NCI-H1417 (cell line): ENCODE data around the gene ARIH2.
A peak's percentile ranks its signal among the peaks of the same experiment; 100 is the strongest.

ENCODE experiments used
- DNase-seq, 3 experiments: peaks; one replicate each; lab custom pipeline; 2025; lab: John Stamatoyannopoulos, UW

The ARIH2 gene

GRCh38 chr3:48974076-48974864 lies 55.6 kb downstream of the ARIH2 start:
- peak in 1 of 3 experiments; percentile 4 for DNase-seq

DNA sequence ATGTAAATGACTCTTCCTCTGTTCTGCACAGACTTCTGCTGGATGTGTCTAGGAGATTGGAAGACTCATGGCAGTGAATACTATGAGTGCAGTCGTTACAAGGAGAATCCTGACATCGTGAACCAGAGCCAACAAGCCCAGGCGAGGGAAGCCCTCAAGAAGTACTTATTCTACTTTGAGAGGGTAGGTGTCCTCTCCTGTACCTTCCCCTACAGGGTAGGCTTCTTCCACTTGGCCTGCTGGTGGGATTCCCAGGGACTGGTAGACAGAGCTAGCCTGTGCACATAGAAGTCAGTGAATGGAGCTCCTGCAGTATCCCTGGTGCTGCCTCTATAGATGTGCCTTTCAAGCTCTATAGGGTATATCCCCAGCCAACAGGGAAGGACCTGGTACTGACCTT lies 60.8 kb downstream of the ARIH2 start:
- DNase-seq, result no peak

- DNase-seq, result no peak
These were observed 61.7 kb downstream of the ARIH2 start for GRCh38 chr3:48980295-48980694.

DNA sequence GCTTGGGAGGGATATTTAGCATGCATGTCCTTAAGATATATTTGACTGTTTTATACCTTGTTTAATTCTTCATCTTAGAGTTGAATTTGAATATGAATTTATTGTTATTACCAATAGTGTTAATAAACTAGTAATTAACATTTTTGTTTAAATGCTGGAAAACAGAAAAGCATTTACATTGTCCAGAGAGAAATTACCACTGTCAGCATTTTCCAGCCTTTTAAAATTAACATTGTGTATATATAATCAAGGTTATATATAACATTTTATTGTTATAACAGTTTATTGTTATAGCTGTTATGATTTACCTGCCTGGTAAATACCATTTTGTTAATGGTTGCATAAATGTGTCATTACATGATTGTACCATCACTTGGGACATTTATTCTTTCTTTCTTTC lies 63.4 kb downstream of the ARIH2 start:
- DNase-seq, result no peak

- DNase-seq, result no peak
These were observed 64.0 kb downstream of the ARIH2 start for GRCh38 chr3:48982686-48983085.

GRCh38 chr3:48983096-48983495 lies 64.5 kb downstream of the ARIH2 start:
- no peak for DNase-seq

DNA sequence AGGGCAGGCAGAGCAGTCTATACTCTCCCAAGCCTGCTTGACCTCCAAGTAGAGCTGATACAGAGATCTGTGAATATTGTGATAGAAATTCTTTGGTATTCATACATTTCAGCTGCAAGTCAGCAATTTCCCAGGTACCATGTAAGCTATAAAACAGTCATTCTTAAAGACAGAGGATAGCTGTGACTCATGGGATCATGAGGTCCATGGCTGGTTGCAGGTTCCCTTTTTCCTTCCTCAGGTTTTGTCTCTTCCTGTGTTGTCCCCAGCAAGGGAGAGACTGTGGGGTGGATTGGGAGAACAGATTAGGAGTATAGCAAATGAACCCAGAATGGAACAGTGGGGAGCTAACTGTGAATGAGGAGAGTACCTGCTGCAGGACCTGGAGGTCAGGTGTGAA lies 66.0 kb downstream of the ARIH2 start:
- DNase-seq, result no peak

DNA sequence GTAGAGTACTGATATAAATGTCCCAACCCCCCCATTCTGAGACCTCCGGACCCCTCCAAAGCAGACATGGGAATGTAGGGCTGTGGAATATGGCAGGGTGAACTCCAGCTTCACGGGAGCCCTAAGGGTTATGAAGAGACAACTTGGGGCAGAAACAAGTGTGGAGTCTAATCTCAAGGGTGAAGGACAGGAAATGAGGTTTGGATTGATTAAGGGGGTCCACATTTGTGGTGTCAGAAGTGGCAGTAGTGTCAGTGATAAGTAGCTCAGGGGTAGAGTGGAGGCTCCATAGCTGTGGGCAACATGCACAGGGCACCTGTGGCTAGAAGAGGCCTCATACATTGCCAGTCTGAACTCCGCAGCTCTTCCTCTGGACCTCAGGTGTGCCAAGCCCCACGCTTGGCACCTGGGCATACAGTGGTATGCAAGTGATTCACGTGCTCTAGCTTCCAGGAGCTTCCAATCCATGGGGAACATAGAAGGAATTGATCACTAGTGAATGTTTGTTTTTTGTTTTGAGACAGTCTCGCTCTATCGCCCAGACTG lies 67.3 kb downstream of the ARIH2 start:
- no peak for DNase-seq

DNA sequence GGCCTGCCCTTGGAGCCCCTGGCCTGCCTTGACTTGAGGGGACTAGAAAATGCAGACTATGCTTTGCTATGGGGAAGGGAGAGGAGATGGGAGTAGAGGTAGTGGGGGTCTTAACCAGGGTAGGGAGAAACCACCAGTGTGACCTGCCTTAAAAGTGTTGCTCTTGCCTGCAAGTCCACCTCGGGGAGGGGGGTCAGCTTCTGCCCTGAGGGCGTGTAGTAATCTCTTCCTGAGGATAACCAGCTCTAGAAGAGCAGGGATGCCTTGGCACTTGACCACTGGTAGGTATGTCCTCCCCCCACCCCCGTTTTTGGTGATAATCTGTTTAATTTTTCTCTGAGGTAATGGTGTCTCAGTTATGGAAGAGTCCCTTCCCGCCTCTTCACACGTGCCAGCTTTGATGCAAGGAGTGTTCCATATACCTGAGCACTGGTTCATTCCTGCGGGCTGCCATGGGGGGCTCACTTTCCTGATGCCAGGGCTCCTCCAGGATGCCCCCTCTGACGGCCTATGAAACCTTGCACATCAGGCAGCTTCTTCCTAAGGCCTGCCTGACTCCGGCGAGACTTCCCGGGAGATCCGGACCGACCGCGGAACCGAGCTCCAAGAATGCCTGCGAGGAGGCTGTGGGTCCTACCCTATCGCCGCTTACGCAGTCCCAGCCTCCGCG lies 70.6 kb downstream of the ARIH2 start:
- peak in 1 of 3 experiments; percentile 33 for DNase-seq

GRCh38 chr3:48989796-48990635 lies 71.4 kb downstream of the ARIH2 start, which contains the start of gene P4HTM:
Gene P4HTM, plus strand, starts transcription at chr3:48990241. Its CDS starts 16 bp downstream, at chr3:48990257.
- DNase-seq, result peak; percentile 69 to 88 (median 81)

DNA sequence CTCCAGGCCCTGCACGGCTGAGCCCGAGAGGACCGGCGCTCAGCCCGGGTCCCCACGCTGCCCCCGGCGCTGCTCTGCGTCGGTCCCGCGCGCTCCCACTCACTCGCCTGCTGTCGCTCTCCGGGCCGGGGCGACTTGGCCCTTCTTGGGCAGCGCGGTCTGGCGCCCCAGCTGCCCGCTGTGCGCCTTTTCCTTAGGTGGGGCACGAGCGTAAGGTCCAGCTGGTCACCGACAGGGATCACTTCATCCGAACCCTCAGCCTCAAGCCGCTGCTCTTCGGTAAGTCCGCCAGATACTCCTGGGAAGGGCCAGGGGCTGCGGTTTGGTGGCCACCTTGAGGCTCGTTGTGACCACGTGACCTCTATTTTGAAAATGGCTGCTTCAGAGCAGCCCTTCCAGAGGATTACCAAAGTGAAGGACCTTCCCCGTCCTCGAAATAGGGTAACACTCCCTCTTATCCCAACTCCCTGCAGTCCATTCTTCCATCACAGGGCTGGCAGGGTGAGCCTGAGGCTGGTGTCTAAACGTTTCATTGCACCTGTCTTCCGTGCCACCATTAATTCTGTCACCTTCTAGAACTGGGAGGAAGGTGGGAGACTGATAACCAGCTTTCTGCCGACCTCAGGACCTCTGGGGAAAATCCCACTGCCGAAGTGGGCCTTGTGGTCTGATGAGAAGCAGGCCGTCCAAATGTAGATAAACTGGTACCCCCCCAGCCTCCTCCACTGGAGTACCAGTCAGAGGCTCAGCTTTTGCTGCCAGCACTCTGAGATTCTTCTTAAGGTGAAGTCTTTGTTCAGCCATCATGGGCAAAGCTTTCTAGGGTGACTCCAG lies 72.2 kb downstream of the ARIH2 start:
- peak; percentile 37 to 73 (median 65) for DNase-seq

DNA sequence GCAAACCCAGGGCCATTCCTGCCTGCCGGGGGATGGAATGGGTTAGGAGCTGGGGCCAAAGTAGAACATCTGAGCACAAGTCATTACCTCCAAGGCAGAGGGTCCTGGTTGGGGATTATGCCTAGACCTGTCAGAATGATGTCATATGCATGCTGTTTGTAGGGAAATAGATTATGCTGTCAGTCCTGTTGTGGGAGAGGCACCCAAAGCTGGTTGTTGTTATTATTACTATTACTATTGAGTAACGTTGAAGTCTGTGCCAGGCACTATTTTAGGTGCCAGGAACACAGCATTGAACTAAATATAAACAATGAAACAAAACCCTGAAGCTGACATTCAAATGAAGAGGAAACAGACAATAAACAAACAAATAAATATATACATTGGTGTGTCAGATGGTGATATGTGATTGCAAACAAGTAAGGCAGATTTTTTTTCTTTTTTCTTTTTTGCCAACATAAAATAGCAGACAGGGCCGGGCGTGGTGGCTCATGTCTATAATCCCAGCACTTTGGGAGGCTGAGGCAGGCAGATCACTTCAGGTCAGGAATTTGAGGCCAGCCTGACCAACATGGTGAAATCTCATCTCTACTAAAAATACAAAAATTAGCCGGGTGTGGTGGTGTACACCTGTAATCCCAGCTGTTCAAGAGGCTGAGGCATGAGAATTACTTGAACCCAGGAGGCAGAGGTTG lies 73.4 kb downstream of the ARIH2 start:
- DNase-seq, result no peak

GRCh38 chr3:48993834-48994233 lies 75.2 kb downstream of the ARIH2 start:
- no peak for DNase-seq

DNA sequence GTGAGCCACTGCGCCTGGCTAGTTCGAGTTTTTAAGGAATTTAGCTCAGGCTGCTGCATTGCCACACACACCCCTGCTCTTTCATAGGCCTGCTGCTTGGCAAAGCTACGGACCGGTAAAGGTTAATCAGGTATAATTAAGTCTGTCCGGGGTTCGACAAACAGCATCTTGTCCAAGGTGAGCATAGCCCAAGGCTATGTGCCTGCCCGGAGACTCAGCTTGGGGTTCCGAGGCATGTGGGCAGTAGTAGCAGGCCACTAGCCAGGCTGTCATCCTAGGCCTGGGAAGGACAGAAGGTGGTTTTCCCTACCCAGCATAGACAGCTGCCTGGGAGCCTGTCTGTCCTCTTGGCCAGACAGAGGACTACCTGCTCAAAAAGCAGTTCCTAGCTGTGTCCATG lies 78.0 kb downstream of the ARIH2 start:
- DNase-seq, result no peak

GRCh38 chr3:48997102-48997635 lies 78.5 kb downstream of the ARIH2 start:
- no peak for DNase-seq

- peak; percentile 85 to 92 (median 86) for DNase-seq
These were observed 79.3 kb downstream of the ARIH2 start for GRCh38 chr3:48997714-48998637.

GRCh38 chr3:48999085-48999858 lies 80.6 kb downstream of the ARIH2 start:
- DNase-seq, result peak; percentile 7 to 86 (median 62)

DNA sequence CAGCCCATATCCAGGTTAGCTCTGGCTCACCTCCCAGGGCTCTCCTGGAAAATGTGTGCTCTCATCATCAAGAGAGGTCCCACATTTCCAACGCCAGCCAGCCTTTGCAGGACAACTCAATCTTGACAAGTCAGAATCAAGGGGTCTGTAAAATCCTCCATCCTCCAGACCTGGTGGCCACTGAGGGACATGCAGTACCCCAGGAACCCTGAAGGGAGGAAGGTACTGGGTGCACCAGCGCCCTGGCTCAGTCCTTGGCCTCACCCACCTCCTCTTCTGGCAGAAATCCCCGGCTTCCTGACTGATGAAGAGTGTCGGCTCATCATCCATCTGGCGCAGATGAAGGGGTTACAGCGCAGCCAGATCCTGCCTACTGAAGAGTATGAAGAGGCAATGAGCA lies 82.5 kb downstream of the ARIH2 start:
- no peak for DNase-seq
